ENCODE results near the gene HES7. TPM values are rescaled to one million over a fixed set of nuclear protein-coding genes. Genes with fewer than 3 reads are reported as not detected.
A peak's percentile ranks its signal among the peaks of the same experiment; 100 is the strongest.

The HES7 gene
- total RNA-seq, 1 experiment from 2014 or later, result 0.28 TPM

DNA sequence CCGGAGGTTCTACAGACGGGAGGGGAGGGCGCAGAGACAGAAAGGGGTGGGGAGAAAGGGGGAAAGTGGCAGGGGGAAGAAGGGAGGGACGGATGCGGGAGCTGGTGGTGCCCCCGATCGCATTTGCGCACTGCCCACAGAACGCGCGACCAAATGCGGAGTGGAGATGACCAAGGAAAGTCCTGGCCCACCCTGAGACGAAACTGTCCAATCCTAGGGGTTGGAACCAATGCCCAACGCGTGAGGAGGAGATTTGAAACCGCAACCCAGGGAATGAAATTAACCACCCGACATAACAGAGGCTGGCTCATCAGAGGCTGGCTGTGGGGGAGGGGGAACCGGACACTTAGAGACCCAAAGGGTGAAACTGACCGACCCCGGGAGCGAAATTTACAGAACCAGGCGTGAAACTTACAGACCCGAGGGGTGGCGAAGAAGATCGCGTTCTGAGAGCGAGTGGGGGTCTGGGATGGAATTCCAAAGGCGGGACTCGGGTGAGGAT, 1.4 kb downstream of the HES7 start:
- Mint-ChIP-seq H3K4me3 (ENCODE audit: low read depth, unreplicated experiment) (peak overlapping the region; percentile 91), H3K27me3 (ENCODE audit: unreplicated experiment) (peaks cover 64% of the 10 kb centered on the region), H3K36me3 (ENCODE audit: insufficient read depth, unreplicated experiment) (peaks cover 63% of the 10 kb centered on the region), H3K9me3 (ENCODE audit: low read depth, unreplicated experiment) (no peaks in the 10 kb centered on the region), H3K27ac (ENCODE audit: unreplicated experiment) (no peak overlapping the region), H3K4me1 (ENCODE audit: low read depth, unreplicated experiment) (peaks cover 67% of the 10 kb centered on the region)
- intact Hi-C loops (cut with micrococcal nuclease; ENCODE audit: unreplicated experiment), result loop anchor here (5.0 kb wide), 1 partner anchor 35 kb away; no protein-coding TSS in a partner anchor
- BruUV-seq (replicated peaks), result no TSS peak
- DNase-seq, result no peak
- TF ChIP-seq, protein P1, sequence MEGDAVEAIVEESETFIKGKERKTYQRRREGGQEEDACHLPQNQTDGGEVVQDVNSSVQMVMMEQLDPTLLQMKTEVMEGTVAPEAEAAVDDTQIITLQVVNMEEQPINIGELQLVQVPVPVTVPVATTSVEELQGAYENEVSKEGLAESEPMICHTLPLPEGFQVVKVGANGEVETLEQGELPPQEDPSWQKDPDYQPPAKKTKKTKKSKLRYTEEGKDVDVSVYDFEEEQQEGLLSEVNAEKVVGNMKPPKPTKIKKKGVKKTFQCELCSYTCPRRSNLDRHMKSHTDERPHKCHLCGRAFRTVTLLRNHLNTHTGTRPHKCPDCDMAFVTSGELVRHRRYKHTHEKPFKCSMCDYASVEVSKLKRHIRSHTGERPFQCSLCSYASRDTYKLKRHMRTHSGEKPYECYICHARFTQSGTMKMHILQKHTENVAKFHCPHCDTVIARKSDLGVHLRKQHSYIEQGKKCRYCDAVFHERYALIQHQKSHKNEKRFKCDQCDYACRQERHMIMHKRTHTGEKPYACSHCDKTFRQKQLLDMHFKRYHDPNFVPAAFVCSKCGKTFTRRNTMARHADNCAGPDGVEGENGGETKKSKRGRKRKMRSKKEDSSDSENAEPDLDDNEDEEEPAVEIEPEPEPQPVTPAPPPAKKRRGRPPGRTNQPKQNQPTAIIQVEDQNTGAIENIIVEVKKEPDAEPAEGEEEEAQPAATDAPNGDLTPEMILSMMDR (IDR thresholded peaks at IDR 0.05; ENCODE audit: unreplicated experiment), result no peak
- CTCF ChIA-PET, result interaction anchor here (0.8 kb wide), 1 partner anchor 70 kb away, joined by 3 read pairs; no protein-coding TSS in a partner anchor

- H3K4me3 Mint-ChIP-seq (ENCODE audit: low read depth, unreplicated experiment), result peak overlapping the region; percentile 91
- H3K36me3 Mint-ChIP-seq (ENCODE audit: insufficient read depth, unreplicated experiment), result peaks cover 60% of the 10 kb centered on the region
- CTCF ChIA-PET, result interaction anchor here (0.6 to 0.8 kb wide), 4 partner anchors 19 to 70 kb away, joined by 3 to 4 read pairs (median 3); no protein-coding TSS in a partner anchor
- no peak overlapping the region for H3K27ac Mint-ChIP-seq (ENCODE audit: unreplicated experiment)
- H3K4me1 Mint-ChIP-seq (ENCODE audit: low read depth, unreplicated experiment), result peaks cover 61% of the 10 kb centered on the region
- H3K9me3 Mint-ChIP-seq (ENCODE audit: low read depth, unreplicated experiment), result no peaks in the 10 kb centered on the region
- H3K27me3 Mint-ChIP-seq (ENCODE audit: unreplicated experiment), result peaks cover 58% of the 10 kb centered on the region
- intact Hi-C loops (cut with micrococcal nuclease; ENCODE audit: unreplicated experiment), result loop anchor here (5.0 kb wide), 1 partner anchor 35 kb away; no protein-coding TSS in a partner anchor
- peak; percentile 86 for DNase-seq
- no TSS peak for BruUV-seq (replicated peaks)
- TF ChIP-seq, protein P1 (IDR thresholded peaks at IDR 0.05; ENCODE audit: unreplicated experiment), result peak; percentile 59
These were observed 2.1 kb downstream of the HES7 start for GRCh38 chr17:8121681-8122421.

GRCh38 chr17:8121407-8121680, 2.6 kb downstream of the HES7 start:
- CTCF ChIA-PET, result no interaction called here
- Mint-ChIP-seq H3K27me3 (ENCODE audit: unreplicated experiment) (peaks cover 56% of the 10 kb centered on the region), H3K27ac (ENCODE audit: unreplicated experiment) (peak overlapping the region; percentile 98), H3K36me3 (ENCODE audit: insufficient read depth, unreplicated experiment) (peaks cover 59% of the 10 kb centered on the region), H3K4me1 (ENCODE audit: low read depth, unreplicated experiment) (peaks cover 56% of the 10 kb centered on the region), H3K4me3 (ENCODE audit: low read depth, unreplicated experiment) (peak overlapping the region; percentile 91), H3K9me3 (ENCODE audit: low read depth, unreplicated experiment) (no peaks in the 10 kb centered on the region)
- no TSS peak for BruUV-seq (replicated peaks)
- intact Hi-C loops (cut with micrococcal nuclease; ENCODE audit: unreplicated experiment), result loop anchor here (5.0 kb wide), 1 partner anchor 36 kb away; no protein-coding TSS in a partner anchor
- no peak for DNase-seq
- TF ChIP-seq, protein P1 (IDR thresholded peaks at IDR 0.05; ENCODE audit: unreplicated experiment), result no peak

- peak; percentile 85 for DNase-seq
- intact Hi-C loops (cut with micrococcal nuclease; ENCODE audit: unreplicated experiment), result loop anchor here (5.0 kb wide), 1 partner anchor 37 kb away; no protein-coding TSS in a partner anchor
- Mint-ChIP-seq H3K4me1 (ENCODE audit: low read depth, unreplicated experiment) (peaks cover 50% of the 10 kb centered on the region), H3K4me3 (ENCODE audit: low read depth, unreplicated experiment) (peak overlapping the region; percentile 91), H3K9me3 (ENCODE audit: low read depth, unreplicated experiment) (no peaks in the 10 kb centered on the region), H3K27ac (ENCODE audit: unreplicated experiment) (peak overlapping the region; percentile 98), H3K36me3 (ENCODE audit: insufficient read depth, unreplicated experiment) (peaks cover 53% of the 10 kb centered on the region), H3K27me3 (ENCODE audit: unreplicated experiment) (peaks cover 56% of the 10 kb centered on the region)
- no TSS peak for BruUV-seq (replicated peaks)
- CTCF ChIA-PET, result interaction anchor here (0.8 to 2.2 kb wide), 6 partner anchors 12 to 65 kb away, joined by 3 to 8 read pairs (median 4); no protein-coding TSS in a partner anchor
- TF ChIP-seq, protein P1 (IDR thresholded peaks at IDR 0.05; ENCODE audit: unreplicated experiment), result peak; percentile 32
These were observed 3.1 kb downstream of the HES7 start for GRCh38 chr17:8120520-8121406.

Data from Calu3 (cell line).